H1 (cell line): Measurements from ENCODE around the gene DENND1A.

ENCODE experiments used
- EZH2 ChIP-seq: fragments of 200-600 bp; sonication (generic); IDR thresholded peaks from 2 replicates; pipeline ENCODE4 v1.7.1; 2012; ENCODE audit warnings: low read depth, mild to moderate bottlenecking, moderate library complexity, low read length, inconsistent platforms; ENCODE audit not compliant: severe bottlenecking
- JUND ChIP-seq: IDR thresholded peaks from 2 replicates; pipeline ENCODE4 v1.6.1; 2011; ENCODE audit warnings: mild to moderate bottlenecking, improper control_type of control experiment, low read length
- SP1 ChIP-seq: IDR thresholded peaks from 2 replicates; pipeline ENCODE4 v1.6.1; 2011; ENCODE audit warnings: low read depth, low read length
- TAF1 ChIP-seq: IDR thresholded peaks from 2 replicates; pipeline ENCODE4 v1.6.1; 2011; ENCODE audit warnings: mild to moderate bottlenecking, low read depth, low read length
- TBP ChIP-seq: IDR thresholded peaks from 2 replicates; pipeline ENCODE4 v1.6.1; 2011; ENCODE audit warnings: low read depth, low read length, improper control_type of control experiment

- TF ChIP-seq TBP (no peak), TAF1 (no peak), EZH2 (no peak), SP1 (no peak), JUND (no peak)
Observed at GRCh38 chr9:123735376-123735775, 194.6 kb downstream of the DENND1A start.
